ENCODE results near the gene KLHL10. TPM values are rescaled to one million over a fixed set of nuclear protein-coding genes. Genes with fewer than 3 reads are reported as not detected.

The KLHL10 gene
- polyA plus RNA-seq = 0.16 TPM

DNA sequence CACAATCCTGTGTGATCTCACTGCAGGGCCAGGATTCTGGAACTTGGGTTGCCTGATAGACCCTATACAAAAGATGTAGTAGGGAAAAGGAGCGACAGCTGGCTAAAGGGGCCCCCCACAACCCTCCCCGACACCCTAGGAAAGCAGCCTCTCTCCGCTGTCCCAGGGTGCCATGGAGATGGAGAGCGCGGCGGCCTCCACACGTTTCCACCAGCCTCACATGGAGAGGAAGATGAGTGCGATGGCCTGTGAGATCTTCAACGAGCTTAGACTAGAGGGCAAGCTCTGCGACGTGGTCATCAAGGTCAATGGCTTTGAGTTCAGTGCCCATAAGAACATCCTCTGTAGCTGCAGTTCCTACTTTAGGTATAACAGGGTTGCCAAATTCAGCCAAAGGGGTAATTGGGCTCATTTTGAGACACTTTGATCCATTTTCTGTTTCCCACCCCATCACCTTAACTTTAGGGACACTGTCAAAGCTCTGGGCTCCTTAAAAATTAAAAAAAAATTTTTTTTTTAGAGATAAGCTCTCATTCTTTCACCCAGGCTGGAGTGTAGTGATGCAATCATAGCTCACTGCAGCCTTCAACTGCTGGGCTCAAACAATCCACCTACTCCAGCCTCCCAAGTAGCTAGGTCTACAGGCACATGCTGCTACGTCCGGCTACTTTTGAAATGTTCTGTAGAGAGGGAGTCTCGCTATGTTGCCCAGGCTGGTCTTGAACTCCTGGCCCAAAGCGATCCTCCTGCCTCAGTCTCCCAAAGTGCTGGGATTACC, at the start of gene KLHL10:
TSS of gene KLHL10 (plus strand) at position 65 of the 778 bp plus-strand sequence. CDS start at position 173, 108 bp downstream.
- Mint-ChIP-seq H3K27ac (peak within 1 kb of the TSS; percentile 32 to 47 (median 39)), H3K36me3 (peaks cover under 1% of the 10 kb centered on the region), H3K4me3 (peak within 1 kb of the TSS; percentile 80 to 95 (median 89)), H3K27me3 (no peaks in the 10 kb centered on the region), H3K9me3 (no peaks in the 10 kb centered on the region), H3K4me1 (peaks cover 5 to 13% (median 12%) of the 10 kb centered on the region in 3 donors)

DNA sequence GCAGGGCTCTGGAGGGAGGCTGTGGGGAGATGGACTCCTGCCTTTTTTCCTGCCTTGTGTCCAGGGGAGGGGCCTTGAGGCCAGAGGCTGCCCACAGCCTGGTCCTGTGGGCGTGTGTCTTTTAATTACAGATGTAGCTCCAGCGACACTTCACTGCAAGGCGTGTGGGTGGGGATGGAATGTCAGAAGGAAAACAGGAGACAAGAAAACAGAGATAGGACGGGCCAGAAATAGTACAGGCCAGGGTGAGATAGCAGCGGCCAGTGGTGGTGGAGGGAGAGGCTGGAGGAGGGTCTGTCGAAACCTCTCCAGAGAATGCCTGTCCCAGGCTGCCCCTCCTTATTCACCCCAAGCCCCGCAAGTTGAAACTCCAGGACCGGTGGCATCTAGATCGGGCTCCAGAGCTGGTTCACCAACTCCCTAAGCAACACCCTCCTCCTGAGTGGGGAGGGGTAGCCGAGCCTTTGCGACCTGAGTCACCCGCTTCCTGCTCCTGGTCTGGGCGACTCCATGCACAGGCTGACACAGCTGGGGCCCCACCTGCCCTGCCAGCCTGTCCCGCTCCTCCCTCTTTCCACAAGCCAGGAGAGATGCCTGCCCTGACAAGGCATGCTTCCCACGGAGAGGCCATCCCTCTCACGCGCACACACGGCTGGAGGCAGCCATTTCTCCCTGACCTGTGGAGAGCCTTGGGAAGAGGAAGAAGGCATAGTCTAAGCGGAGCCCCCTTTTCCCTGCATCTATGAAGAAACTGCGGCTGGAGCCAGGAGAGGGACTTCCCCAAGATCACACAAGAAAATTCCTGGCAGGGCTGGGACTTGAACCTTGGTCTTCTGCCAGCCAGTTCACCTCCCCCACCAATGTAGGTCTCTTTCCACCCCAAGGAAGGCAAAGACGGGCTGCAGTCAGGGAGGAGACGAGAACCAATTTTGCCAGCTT, 44.5 kb upstream of the KLHL10 start:
- H3K9me3 Mint-ChIP-seq = no peaks in the 10 kb centered on the region
- H3K36me3 Mint-ChIP-seq = no peaks in the 10 kb centered on the region
- no peaks in the 10 kb centered on the region for H3K27me3 Mint-ChIP-seq
- no peak overlapping the region for H3K4me3 Mint-ChIP-seq
- H3K27ac Mint-ChIP-seq = no peak overlapping the region
- H3K4me1 Mint-ChIP-seq = peaks cover 0 to 7% (median 0%) of the 10 kb centered on the region in 3 donors

- Mint-ChIP-seq H3K4me3 (no peak overlapping the region), H3K27ac (no peak overlapping the region), H3K36me3 (no peaks in the 10 kb centered on the region), H3K27me3 (no peaks in the 10 kb centered on the region), H3K9me3 (no peaks in the 10 kb centered on the region), H3K4me1 (peaks cover 0 to 5% (median 0%) of the 10 kb centered on the region in 3 donors)
Observed at GRCh38 chr17:41793784-41794539, 43.7 kb upstream of the KLHL10 start.

GRCh38 chr17:41794540-41794975, 43.1 kb upstream of the KLHL10 start:
- H3K27me3 Mint-ChIP-seq = no peaks in the 10 kb centered on the region

GRCh38 chr17:41796121-41796895, 41.3 kb upstream of the KLHL10 start:
- H3K4me3 Mint-ChIP-seq = no peak overlapping the region
- no peaks in the 10 kb centered on the region for H3K27me3 Mint-ChIP-seq
- no peaks in the 10 kb centered on the region for H3K36me3 Mint-ChIP-seq
- H3K9me3 Mint-ChIP-seq = no peaks in the 10 kb centered on the region
- H3K4me1 Mint-ChIP-seq = peaks cover 0 to 5% (median 5%) of the 10 kb centered on the region in 3 donors
- H3K27ac Mint-ChIP-seq = no peak overlapping the region

More at GRCh38 chr17:41794540-41794975, 43.1 kb upstream of the KLHL10 start:
- Mint-ChIP-seq H3K4me1 (peaks cover 0 to 5% (median 0%) of the 10 kb centered on the region in 3 donors), H3K27ac (no peak overlapping the region), H3K36me3 (no peaks in the 10 kb centered on the region), H3K9me3 (no peaks in the 10 kb centered on the region), H3K4me3 (no peak overlapping the region)

DNA sequence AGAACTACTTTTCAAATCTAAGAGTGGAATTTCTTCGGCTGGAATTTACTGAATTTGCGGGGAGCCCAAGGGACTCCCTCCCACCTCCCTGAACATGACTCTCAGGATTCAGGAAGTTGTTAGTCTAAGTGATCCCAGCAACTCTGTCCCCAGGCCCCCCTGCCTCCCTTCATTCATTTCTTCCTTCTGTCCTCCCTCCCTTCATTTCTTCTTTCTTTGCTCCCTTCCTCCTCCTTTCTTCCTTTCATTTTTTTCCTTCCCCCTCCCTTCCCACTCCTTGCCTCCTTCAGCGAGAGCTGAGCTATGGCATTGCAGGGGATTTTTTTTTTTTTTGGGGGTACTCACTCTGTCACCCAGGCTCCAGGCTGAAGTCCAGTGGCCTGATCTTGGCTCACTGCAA, 40.2 kb upstream of the KLHL10 start:
- Mint-ChIP-seq H3K36me3 (peaks cover 2% of the 10 kb centered on the region), H3K4me3 (no peak overlapping the region), H3K9me3 (no peaks in the 10 kb centered on the region), H3K27ac (peak overlapping the region in 1 of 3 donors; percentile 67), H3K27me3 (no peaks in the 10 kb centered on the region), H3K4me1 (peaks cover 5 to 10% (median 9%) of the 10 kb centered on the region in 3 donors)

DNA sequence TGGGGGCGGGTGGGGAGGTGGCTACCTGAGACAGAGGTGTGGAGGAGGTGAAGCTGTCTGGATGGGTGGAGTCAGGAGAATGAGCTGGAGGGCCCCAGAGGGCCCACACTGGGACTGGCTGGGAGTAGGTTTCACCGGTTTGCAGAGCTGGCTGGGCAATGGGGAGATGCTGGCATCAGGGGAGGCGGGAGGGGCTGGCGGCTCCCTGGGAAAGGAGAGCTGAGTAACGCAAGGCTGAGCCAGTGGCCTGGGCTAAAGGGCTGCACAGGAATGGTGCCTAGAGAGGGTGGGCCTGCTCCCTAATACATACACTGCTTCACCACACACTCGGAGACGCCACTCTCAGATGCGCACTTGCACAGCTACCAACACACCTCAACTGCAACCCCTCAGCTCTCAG, 38.3 kb upstream of the KLHL10 start:
- peaks cover 11 to 15% (median 12%) of the 10 kb centered on the region in 3 donors for H3K4me1 Mint-ChIP-seq
- H3K27ac Mint-ChIP-seq = no peak overlapping the region
- H3K9me3 Mint-ChIP-seq = no peaks in the 10 kb centered on the region
- H3K4me3 Mint-ChIP-seq = no peak overlapping the region
- H3K36me3 Mint-ChIP-seq = peaks cover 2% of the 10 kb centered on the region
- H3K27me3 Mint-ChIP-seq = no peaks in the 10 kb centered on the region

GRCh38 chr17:41800601-41801373, 36.8 kb upstream of the KLHL10 start:
- peaks cover 11 to 15% (median 12%) of the 10 kb centered on the region in 3 donors for H3K4me1 Mint-ChIP-seq
- no peak overlapping the region for H3K27ac Mint-ChIP-seq
- no peaks in the 10 kb centered on the region for H3K27me3 Mint-ChIP-seq
- peaks cover 2% of the 10 kb centered on the region for H3K36me3 Mint-ChIP-seq
- H3K4me3 Mint-ChIP-seq = peak overlapping the region in 2 of 4 donors; percentile 54 to 69
- H3K9me3 Mint-ChIP-seq = no peaks in the 10 kb centered on the region

GRCh38 chr17:41801374-41802271, 36.0 kb upstream of the KLHL10 start:
- Mint-ChIP-seq H3K36me3 (peaks cover 2% of the 10 kb centered on the region), H3K27ac (no peak overlapping the region), H3K4me3 (peak overlapping the region in 2 of 4 donors; percentile 69 to 81), H3K27me3 (peaks cover 2% of the 10 kb centered on the region), H3K4me1 (peaks cover 11 to 15% (median 12%) of the 10 kb centered on the region in 3 donors), H3K9me3 (no peaks in the 10 kb centered on the region)

DNA sequence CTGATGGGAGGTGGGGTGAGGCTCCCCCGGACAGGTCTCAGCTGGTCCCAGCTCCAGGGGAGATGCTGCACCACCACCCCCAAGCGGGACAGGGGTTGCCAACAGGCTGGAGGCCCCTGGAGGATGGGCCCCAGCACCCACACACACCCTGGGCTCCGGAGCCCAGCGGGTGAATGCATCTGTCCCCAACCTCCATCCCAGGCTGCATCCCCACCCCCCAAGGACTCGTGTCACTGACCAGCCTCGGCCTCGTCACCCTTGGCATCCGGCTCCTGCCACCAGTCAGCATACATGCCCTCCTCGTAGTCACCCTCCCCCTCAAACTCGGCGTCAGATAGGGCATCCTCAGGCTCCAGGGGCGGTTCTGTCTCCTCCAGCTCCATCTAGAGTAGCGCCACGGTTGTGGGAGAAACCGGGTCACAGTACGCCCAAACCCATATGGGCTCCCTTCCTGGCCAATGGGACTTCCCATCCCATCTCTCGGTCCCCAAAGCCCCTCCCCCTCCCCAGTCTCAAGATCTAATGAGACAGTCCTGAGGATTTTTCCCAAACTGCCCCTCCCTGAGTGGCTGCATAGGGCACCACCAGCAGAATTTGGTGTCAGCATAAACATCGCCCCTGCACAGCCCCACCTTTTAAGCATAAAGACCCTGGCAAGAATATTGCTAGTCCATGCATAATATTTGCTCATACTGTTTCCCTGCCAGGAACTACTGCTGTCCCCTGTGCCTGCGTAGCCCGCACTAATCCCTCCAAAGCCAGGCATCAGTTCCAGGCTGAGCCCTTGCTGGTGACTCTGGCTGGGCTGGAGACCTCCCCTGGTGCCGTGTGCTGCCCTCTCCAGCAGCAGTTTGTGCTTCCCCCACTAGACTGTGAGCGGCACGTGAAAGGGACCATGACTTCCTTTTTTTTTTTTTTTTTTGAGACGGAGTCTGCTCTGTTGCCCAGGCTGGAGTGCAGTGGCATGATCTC, 34.3 kb upstream of the KLHL10 start:
- peak overlapping the region in 1 of 3 donors; percentile 83 for H3K27ac Mint-ChIP-seq
- peaks cover 2% of the 10 kb centered on the region for H3K27me3 Mint-ChIP-seq
- H3K4me3 Mint-ChIP-seq = peak overlapping the region in 2 of 4 donors; percentile 48 to 52
- H3K36me3 Mint-ChIP-seq = peaks cover 2% of the 10 kb centered on the region
- H3K9me3 Mint-ChIP-seq = no peaks in the 10 kb centered on the region
- peaks cover 11 to 15% (median 12%) of the 10 kb centered on the region in 3 donors for H3K4me1 Mint-ChIP-seq

DNA sequence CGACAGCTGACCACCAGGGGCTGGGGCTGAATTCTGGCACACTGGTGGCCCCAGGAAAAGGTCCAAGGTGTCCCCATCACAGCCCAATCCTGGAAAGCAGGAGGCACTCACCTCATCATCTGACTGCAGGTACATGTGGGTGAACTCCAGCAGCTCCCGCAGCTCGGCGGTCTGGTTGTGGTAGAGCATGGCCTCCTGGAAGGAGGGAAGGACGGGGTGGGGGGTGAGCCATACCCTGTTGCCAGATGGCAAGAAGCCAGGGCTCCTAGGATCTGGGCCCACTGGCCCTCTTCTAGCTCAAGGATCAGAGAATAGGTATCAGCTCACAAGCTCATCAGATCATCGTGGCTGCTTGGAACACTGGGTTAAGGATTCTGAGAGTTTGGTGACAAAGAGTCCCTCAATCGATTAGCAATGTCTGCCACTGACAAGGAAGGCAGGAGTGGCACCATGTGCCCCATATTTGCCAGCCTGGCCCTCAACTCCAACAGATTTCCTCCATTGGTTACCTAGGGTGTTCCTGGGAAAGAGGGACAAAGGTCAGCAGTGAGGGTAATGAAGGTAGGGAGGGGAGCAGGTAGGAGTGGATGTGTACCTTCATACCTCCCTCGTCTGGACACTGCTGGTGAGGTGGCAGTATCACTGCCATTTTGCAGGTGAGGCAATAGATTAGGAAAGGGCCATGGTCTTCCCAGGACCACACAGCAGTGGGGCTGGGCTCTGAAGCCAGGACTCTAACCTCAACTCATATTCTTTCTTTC, 30.8 kb upstream of the KLHL10 start:
- H3K9me3 Mint-ChIP-seq = no peaks in the 10 kb centered on the region
- H3K36me3 Mint-ChIP-seq = no peaks in the 10 kb centered on the region
- no peak overlapping the region for H3K4me3 Mint-ChIP-seq
- peaks cover 5% of the 10 kb centered on the region for H3K27me3 Mint-ChIP-seq
- H3K4me1 Mint-ChIP-seq = peaks cover 5 to 8% (median 6%) of the 10 kb centered on the region in 3 donors
- H3K27ac Mint-ChIP-seq = no peak overlapping the region

All from IgD-negative memory B cell (primary cell).